Fibroblast of the conjunctiva (primary cell): ENCODE measurements around the gene B4GALT3.

Experiments used
- DNase-seq: peaks from one replicate; pipeline ENCODE4 v3.0.0-alpha.2; 2010; ENCODE audit warnings: low read depth

The B4GALT3 gene

DNA sequence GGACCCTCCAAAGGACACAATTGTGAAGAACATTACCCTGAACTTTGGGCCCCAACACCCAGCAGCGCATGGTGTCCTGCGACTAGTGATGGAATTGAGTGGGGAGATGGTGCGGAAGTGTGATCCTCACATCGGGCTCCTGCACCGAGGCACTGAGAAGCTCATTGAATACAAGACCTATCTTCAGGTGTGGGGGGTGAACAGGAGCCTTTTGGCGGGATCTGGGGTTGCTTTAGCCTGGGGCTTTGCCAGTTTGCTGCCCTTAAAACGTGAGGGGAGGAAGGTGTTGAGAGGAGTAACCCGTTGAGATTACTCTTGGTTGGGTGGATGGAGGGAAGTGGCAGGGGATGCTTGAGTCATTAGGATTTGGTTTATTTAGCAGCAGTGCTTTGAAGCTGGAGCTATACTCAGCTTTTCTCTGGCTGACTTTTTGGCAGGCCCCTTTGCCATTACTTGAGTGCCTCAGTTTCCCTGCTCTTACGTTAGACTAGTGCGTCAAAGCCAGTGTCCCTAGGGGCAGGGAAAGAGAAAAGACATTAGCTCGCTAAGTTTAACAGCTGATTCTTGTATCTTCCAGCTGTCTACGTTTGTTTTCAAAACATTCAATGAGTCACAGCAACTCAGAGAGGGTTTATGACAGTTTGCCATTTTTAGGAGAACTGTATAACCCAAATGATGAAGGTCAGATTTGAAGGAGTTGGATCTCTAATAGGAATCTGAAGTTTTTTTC, 29.3 kb upstream of the B4GALT3 start:
- no peak for DNase-seq

GRCh38 chr1:161201836-161202712, 24.8 kb upstream of the B4GALT3 start, which contains the start of gene NDUFS2:
NDUFS2 (plus strand) TSS chr1:161202367; CDS start chr1:161202386, 19 bp downstream.
- DNase-seq, result peak; percentile 99

DNA sequence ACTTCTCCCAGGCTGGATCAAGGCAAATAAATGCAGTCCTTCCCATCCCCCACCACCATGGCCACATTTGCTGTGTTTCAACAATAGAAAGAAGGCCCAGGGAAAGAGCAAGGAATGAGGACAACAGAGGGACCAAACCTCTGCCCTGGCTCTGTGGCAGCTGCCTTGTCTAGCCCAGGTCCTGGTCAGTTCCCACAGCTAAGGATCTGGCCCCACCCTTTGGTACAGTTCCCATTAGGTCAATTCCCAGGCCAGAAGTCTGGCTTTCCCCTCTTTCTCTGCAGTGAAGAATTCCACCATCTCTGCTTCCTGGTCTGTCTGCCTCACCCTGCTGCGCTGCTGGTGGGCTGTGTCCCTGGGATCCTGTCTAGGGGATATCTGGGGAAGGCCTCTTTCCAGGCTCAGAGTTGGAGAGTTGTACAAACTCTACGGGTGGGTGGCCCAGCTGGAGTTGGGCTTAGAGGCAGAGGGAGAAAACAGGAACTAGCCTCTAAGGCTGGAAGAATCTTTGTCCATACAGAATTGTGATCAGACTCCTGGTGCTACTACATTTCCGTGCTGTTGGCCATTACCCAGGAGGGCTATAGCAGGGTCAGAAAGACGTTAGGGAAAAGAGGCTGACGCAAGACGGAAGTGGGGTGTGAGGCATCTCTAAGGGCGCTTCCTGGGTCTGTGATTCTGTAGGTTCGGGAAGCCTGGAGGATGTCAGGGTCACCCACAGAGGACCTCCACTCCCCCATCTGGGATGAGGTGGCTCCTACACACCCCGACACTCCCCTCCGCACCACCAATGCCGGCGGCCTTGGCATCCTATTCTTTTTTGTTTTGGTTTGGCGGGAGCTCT, 23.9 kb upstream of the B4GALT3 start:
- no peak for DNase-seq

DNA sequence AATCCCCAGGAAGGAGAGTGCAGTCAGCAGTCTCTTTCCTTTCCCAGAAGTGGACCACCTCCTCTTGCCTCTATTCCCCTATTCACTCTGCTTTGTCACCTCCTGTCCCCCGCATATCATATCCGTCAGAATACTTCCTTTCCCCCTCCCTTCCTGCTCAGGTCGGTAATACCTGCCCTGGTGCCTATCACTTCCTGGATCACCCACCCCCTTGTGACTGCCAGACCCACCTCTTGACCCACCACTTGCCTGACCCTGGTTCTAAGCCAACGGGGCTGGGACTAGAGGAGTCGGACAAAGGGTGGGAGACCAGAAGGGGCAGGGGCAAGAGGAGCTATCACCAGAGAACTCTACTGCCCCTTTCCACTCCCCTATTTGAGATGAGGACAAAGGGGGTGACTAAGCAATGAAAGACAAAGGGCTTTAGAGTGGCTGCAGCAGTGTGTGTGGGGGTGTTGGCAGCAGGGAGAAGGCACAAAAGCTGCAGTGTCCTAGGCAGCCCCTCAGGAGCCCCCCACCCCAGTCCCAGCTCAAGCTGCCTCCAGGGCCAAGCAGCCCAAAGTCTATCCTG, 23.2 kb upstream of the B4GALT3 start:
- no peak for DNase-seq

- DNase-seq, result no peak
These were observed 22.3 kb upstream of the B4GALT3 start for GRCh38 chr1:161199506-161200139.

DNA sequence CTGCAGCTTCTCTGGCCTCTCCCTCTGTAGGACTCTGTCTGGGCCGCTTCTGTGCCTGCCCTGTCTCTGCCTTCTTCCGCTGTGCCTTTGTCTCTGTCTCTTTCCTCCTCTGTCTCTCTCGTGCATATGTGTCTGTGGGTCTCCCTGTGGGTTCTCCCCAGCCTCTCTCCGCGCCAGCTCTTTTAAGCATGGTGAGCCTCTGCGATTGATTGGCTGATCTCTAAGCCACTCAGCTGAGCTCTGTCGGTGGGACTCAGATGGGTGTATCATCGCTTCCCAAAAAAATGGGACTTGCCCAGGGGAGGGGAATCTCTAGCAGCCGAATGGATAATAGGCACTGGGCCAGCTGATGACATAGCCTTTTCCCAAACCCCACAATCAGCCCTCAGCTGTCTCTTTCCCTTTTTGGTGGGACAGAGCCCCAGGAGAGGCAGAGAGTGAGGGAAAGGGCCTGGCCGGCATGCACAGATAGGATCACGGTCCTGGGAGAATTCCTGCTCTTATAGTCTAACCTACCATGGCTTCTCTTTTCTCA, 21.7 kb upstream of the B4GALT3 start, which contains the start of gene ADAMTS4:
Gene ADAMTS4 (minus strand): TSS at position 158 of the 535 bp plus-strand sequence. CDS start 427 bp downstream, outside the sequence.
- DNase-seq, result peak; percentile 81

DNA sequence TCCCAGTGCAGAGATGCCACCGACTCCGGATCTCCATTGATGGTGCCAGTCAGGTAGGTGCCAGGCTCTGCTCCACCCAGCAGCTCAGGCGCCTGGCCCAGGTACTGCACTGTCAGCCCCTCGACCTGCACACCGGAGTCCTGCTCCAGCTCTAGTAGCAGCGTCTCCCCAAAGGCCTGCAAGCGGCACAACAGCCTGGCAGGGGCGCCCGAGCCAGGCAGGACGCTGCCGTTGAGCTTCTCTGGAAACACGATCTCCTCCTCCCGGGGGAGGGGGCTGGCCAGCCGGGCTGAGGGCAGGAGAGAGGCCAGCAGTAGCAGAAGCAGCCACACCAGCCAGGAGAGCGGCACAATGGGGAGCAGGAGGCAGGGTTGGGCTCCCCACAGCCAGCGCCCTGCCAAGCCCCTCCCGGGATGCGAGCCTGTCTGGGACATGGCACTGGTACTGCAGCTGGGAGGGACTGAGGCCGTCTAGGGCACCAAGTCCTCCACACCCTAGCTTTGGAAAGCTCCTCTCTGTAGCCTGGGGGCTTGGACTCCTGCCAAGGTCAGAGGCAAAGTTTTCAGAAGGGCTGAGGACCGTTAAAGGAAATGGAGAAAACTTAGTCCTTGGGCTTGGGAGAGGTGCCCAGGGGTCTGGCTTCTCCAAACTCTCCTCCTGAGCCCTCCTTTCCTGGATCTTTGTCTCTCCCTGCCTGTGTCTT, 21.0 kb upstream of the B4GALT3 start:
- no peak for DNase-seq

GRCh38 chr1:161197560-161198193, 20.4 kb upstream of the B4GALT3 start:
- no peak for DNase-seq

DNA sequence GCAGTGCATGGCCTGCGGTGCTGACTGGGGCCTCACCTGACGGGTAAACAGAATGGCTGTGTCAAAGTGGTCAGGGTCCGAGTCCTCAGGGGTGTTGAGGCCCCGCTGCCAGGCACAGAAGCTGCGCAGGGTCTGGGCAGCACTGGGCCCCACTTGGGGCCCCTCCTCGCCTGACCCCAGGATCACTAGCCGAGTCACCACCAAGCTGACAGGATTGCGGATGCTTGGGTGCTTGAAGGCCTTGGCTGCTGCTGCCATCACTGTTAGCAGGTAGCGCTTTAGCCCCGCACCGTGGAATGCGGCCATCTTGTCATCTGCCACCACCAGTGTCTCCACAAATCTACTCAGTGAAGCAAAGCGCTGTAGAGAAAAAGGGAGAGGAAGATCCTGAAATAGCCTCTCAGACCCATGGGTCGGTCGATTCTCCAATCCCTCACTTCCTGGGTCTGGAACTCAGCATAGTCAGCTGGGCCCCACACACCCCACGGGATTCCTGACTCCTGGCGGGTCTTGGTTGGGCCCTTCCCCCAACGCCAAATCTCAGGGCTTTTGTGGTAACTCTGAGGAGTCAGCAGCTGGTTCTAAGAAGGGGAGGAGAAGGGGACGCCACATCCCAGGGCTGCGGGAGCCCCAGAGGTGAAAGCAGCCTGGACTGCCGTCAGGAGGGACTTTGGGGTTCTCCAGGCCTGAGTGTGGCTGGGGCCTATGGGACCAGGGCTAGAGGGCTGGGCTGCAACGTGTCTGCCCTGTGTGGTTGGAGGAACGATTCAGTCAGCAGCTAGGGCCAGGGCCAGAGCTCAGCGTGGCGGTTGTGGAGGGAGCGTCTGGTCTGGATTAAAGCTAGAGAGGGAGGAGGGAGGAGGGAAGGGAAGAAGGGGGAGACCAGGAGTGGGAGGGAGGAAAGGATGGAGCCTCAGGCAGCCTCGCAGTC, 19.5 kb upstream of the B4GALT3 start:
- DNase-seq, result peak; percentile 83

DNA sequence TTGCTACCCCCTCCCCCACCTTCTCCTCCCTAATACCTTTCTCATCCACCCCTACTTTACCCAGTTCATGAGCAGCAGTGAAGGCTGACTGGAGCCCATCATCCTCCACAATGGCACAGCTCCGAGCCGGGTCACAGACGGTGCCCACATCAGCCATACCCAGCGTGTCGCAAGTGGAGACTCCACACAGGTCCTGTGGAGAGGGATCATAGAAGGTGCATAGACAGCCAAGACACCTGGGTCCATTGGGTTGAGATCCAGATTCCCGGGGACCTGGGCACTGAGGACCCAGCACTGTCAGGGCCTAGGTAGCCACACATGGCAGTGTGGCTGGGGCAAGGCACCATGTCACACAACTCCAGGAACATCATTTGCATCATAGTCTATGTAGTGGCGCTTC, 18.8 kb upstream of the B4GALT3 start:
- no peak for DNase-seq

DNA sequence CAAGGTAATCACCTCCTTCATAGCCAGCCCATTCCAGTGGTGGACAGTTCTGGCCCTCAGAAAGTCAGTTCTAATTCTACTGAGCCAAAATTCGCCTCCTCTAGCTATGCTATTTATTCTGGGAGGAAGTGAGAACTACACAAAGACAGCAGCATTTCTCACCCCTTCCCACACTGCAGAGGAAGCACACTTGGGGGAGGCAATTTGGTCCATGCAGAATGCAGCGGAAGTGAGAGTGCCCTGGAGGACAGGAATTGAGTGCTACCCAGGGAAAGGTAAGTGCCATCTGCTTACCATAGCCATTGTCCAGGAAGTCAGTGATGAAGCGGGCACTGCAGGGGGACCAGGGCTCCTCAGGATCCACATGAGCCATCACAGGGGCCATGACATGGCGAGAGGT, 17.9 kb upstream of the B4GALT3 start:
- DNase-seq, result no peak

- no peak for DNase-seq
These were observed 16.4 kb upstream of the B4GALT3 start for GRCh38 chr1:161193561-161194235.

DNA sequence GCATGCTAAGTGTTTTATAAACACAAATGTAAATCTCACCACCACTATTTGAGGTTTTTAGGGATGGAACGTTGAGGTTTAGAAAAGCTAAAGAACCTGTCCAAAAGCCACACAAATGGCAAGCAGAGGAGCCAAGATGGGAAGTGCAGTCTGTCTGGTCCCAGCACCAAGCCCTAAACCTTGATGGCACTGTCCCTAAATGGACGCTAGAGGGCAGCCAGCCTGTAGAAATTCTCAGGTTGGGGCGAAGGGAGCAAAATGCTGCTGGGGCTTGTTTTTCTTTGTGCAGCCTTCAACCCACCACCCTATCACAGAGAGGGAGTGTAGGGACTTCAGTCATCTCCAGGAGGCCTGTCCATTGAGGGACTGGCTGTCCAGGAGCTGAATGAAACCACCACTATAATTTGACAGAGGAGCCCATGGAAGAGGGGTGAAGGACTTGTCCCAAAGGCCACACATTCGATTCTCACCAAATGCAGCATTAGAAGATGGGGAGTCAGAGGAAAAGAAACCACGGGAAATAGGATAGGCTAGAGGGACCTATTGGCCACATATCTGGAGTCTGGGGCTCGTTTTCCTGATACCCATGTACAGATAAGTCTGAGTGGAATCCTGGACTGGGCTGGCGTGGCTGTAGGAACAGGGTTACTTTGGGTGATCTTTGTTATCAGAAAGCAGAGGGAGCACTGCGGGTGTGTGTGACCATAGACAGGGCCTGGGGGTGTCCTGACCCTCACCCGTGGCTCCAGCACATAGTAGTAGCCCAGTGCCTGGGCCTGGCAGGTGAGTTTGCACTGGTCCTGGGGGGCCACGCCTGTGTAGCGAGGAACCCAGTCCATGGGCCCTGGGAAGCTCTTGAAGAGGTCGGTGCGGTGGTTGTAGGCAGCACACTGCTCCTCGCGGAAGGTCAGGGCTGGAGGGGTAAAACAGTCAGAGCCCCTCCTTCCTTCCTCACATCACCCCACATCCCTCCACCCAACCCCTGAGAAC, 15.5 kb upstream of the B4GALT3 start:
- DNase-seq, result no peak

DNA sequence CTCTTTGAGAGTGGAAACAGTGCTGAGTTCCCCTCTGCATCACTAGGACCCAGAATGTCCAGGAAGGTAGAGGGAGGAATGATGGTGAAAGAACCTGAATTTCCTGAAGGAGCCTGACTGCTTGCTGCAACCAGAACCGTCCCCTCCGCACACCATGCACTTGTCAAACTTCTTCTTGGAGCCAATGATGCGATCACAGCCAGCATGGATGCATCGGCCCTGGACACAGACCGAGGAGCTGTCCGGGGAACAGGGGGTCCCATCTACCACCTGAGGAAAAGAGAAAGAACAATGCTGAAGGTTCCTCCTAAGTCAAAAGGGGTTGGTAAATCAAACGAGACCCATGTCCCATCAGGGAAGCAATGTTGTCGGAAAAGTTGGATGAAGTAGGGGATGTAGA, 14.7 kb upstream of the B4GALT3 start:
- DNase-seq, result no peak

- no peak for DNase-seq
These were observed 13.7 kb upstream of the B4GALT3 start for GRCh38 chr1:161190962-161191521.

GRCh38 chr1:161189036-161189435, 11.7 kb upstream of the B4GALT3 start:
- DNase-seq, result peak; percentile 74

DNA sequence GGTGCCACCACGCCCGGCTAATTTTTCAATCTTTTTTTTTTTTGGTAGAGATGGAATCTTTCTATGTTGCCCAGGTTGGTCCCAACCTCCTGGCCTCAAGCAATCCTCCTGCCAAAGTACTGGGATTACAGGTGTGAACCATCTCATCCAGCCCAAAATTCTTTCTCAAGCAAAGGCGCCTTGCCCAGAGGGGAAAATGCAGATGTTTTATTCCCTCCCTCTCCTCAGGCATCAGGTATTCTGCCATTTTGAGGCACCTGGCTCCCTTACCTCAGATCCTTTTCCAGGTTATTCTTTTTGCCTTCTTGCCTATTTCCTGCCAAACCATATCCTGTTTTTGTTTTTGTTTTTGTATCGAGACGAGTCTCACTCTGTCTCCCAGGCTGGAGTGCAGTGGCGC, 11.1 kb upstream of the B4GALT3 start:
- DNase-seq, result no peak
